HUDEP-2 (cell line): Measurements from ENCODE around the gene PDE7B.

Experiments used
- DNase-seq, 76 experiments: peaks; one replicate each; lab custom pipeline; 2025; ENCODE audit not compliant: unreplicated experiment in 76 of 76; lab: John Stamatoyannopoulos, UW

Gene PDE7B

DNA sequence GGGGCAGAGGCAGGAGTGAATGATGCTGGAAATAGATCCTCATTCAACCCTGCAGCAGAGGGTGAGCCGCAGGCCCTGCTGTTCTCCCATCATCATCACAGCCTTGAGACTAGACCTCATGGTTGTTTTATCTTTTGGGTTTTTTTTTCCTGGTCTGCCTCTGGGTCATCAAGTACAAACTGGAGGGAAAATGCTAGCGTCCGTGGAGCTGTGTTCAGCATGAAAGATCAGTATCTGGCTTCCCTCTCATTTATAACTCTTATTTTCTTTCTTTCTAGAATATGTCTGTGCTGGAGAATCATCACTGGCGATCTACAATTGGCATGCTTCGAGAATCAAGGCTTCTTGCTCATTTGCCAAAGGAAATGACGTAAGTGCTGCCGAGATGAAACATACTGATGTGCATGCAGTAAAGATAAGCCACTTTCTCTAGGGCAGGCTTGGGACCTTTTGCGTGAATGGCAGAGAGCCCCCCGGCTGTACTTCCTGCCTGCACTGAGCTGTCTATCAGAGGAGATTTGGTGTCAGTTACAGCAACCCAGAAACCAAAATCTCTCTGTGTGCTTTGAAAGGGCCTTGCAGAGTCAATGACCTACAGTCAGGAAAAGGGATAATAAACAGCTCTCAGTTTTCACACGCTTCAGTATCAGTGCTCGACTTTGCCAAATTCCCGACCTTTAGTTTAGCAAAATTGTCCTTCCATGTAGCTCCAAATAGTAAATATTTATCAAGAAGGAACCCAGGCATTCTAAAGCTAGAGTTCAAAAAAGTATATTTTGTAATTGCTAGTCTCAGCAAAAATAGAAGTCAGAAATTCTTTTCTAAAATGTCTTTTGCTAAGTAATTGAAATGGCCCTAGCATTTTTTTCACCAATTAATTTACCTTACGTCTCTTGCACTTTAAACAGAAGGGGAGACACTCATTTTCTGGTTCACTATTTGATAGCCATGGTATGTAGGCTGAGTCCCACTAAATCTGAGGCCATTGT lies 322.3 kb downstream of the PDE7B start:
- DNase-seq, result no peak

DNA sequence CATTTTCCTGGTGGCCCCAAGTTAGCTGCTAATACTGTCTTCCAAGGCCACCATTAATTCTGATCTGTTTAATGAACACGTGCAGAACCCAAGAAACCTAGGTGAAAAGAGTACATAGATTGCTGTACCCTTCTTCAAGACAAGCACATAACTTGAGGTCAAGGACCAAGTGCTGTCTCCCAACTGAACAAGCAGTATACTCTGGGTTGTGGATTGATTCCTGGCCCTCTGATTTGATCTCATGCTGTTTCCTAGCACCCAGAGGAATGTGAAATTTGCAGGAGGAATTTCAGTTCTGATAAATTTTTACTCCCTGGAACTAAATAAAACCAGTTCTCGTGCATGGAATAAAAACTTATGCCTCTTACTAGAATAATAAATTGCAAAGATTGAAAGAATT lies 323.0 kb downstream of the PDE7B start:
- no peak for DNase-seq

DNA sequence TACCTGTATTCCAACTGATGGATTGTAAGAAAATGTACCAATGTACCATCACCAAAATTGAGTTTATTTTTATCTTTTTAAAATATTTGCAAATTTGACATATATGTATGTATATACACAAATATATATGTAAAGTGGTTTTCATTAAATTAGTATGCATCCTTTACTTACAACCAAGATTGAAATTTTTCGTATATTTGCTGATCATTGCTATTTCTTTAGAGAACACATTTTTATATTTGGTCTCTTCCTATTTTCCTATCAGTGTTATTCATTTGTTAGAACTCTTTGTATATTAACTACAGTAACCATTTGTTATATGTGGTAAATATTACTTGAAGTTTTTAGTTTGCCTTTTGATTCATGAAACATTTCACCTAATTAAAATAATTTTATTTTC lies 324.4 kb downstream of the PDE7B start:
- no peak for DNase-seq

- no peak for DNase-seq
These were observed 327.2 kb downstream of the PDE7B start for GRCh38 chr6:136178749-136179148.

DNA sequence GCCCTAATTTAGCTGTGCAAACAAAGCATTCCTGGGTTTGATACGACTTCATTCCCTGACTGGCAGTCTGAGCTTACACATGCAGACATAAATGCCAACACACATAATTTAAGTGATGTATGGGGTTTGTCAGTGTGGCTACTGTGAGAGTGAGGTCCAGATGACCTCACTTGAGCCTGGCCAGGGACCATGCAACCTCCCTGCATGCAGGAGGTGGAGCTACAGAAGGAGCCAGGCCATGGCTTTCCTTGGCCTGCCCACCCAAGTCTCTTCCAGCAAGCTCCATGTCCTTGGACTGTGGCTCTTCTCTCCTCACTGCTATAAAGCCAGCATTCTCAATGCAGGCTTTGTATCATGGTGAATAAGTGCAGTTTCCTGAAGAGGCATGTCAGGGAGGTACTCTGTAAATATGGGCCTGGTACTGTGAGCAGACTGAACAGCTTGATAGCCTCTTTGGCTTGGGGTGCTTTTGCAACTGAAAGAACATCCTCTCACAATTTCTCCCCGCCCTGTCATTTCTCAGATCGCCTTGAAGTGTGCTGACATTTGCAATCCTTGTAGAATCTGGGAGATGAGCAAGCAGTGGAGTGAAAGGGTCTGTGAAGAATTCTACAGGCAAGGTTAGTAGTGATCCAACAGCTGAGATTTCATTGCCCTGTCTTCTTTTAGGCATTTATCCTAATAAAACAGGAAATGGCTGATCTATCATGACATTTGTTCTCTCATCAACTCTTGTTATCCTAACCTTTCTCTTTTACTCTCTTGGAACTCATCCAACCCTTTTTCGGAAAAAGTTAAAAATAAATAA lies 329.4 kb downstream of the PDE7B start:
- DNase-seq, result no peak

- no peak for DNase-seq
These were observed 330.0 kb downstream of the PDE7B start for GRCh38 chr6:136181512-136181833.

- DNase-seq, result no peak
These were observed 330.4 kb downstream of the PDE7B start for GRCh38 chr6:136181861-136182260.

- DNase-seq, result no peak
These were observed 333.2 kb downstream of the PDE7B start for GRCh38 chr6:136184738-136185137.

GRCh38 chr6:136186363-136186762 lies 334.9 kb downstream of the PDE7B start:
- no peak for DNase-seq

- DNase-seq, result no peak
These were observed 337.0 kb downstream of the PDE7B start for GRCh38 chr6:136188486-136188885.

- no peak for DNase-seq
These were observed 337.6 kb downstream of the PDE7B start for GRCh38 chr6:136189104-136189503.

DNA sequence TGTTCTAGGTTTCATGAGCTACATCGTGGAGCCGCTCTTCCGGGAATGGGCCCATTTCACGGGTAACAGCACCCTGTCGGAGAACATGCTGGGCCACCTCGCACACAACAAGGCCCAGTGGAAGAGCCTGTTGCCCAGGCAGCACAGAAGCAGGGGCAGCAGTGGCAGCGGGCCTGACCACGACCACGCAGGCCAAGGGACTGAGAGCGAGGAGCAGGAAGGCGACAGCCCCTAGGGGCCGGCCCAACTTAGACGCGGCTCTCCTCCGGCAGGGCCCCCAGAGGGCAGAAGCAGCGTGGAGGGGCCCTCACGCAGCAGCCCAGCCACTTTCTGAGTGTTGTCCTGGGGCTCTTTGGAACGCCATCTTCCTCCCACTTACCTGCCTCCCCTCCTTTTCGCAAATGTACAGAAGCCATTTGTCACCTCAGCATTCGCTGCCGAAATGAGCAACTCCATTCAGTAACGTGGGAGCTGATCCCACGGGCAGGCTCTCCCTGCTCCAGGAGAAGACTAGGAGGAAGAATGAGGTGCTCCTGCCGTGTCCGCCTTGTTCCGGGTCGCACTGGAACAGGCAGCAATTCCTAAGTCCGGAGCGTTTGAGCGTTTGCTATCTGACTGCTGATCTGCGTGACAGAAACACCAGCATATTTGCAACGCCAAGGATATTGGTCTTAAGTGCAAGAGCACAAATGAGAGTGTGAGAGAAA lies 340.3 kb downstream of the PDE7B start:
- no peak for DNase-seq

DNA sequence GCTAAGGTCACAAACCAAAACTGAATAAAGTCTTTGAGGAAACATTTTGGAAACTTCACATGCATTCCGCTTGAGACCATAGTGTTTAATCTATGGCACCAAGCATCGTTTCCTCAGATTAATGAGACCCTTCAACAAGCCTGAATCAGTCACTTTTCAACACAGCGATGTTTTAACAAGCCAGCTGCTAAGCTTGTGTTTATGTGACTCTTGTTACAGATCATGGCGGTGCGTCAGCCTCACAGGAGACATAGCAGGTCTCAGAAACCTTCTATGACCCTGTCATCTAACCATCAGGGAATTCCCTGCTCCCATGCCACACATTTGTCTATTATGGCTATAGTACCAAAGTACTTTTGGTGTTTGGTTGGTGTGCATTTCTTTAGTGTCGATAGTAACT lies 341.4 kb downstream of the PDE7B start:
- no peak for DNase-seq

DNA sequence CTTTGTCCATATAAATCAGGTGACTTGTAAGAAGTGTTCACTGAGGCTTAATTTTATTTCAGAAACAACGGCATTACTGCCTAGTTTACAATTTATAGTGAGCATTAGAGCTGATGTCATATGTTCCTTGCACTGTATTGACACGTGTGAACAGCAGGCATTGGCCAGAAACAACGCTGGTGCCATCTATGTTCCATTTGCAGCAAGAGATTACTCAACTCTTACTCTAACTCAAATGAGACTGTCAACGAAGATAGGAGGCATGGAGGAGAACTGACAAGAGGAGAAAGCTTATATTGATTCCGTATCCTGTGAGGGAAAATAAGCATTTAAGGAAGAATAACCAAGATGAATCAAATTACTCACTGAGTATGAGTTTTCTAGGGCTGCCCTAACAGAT lies 350.2 kb downstream of the PDE7B start:
- DNase-seq, result peak in 3 of 76 experiments; percentile 5 to 22 (median 13)

GRCh38 chr6:136208783-136209182 lies 357.3 kb downstream of the PDE7B start:
- no peak for DNase-seq

GRCh38 chr6:136209496-136209895 lies 358.0 kb downstream of the PDE7B start:
- DNase-seq, result peak in 1 of 76 experiments; percentile 25

- DNase-seq, result no peak
These were observed 359.1 kb downstream of the PDE7B start for GRCh38 chr6:136210398-136211165.

DNA sequence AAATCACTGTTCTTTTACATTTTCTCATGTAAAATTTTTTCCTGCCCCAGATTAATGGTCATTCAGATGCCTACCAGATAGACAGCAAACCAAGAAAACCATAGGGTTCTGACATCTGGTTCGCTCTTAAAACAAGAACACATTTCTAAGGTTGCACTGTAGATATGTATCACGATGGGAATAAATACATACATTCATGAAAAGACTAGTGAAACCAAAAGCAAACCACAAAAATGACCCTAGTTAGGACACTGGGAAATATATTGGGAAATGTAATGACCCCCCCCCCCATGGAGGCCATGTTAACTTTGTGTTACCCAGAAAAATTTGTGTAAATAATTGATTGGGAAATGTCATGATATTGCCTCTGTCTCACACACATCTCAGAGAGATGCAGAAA lies 361.1 kb downstream of the PDE7B start:
- no peak for DNase-seq

GRCh38 chr6:136213012-136213539 lies 361.6 kb downstream of the PDE7B start:
- DNase-seq, result no peak

DNA sequence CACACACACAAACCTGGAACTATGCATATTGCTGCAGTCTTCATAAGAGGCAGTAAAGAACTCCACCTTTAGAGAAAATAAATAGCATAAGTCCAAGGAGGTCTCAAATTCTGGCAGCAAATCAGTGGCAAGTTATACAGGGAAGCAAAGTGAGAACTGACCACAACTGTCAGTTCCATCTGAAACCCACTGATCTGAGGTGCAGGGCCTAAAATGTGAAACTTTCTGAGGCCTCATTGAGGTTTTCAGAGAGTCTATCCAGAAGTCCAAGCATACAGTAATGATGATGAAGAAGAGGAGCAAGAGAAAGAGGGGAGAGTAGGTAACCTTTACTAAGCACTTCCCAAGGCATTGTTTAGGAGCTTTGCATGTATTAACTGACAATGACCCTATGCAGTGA lies 362.4 kb downstream of the PDE7B start:
- DNase-seq, result no peak
